HG02970 (cell line): ENCODE results near the gene SGCD.

ENCODE experiments used
- ATAC-seq: cut with Tn5 transposase; IDR thresholded peaks from one replicate; pipeline ENCODE4 v1.9.1; 2021; ENCODE audit warnings: mild to moderate bottlenecking, moderate library complexity, moderate number of reproducible peaks; ENCODE audit not compliant: unreplicated experiment, low FRiP score

Gene SGCD

GRCh38 chr5:156722358-156722757, 395.4 kb downstream of the SGCD start:
- no peak for ATAC-seq

DNA sequence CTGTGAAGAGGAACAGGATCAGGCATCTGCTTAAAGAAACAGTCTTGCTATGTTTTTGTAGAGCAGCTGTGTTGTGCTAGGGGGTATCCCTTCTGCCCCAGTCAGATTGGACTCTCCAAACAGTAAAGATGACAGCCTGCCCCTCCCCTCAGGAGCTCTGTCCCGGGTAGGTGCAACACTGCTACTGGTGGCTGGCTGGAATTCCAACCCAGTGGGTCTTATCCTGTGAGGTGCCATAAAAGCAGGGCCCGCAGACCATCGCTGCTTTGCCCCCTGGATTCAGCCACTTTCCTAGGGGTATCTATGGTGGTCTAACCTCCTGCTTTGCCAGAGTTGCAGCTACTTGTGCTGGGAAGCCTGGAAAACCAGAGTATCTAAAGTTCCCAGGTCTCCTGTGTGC, 408.5 kb downstream of the SGCD start:
- no peak for ATAC-seq

DNA sequence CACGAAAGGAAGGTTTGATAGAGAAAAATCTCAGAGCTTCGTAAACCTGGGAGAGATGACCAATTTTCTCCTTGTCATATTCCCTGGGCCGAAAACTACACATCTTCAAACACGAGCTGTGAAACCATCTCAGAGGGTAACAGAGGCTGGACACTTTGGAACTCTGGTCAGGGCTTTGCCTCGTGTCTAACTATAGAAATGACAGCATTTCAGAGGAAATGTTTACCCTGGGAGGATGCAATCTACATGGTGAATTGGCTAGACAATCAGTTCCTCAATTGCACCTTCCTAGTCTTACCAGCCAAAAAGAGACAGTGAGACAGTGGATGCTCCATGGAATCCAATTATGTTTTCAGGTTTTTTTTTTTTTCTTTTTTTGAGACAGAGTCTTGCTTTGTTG, 414.6 kb downstream of the SGCD start:
- no peak for ATAC-seq

DNA sequence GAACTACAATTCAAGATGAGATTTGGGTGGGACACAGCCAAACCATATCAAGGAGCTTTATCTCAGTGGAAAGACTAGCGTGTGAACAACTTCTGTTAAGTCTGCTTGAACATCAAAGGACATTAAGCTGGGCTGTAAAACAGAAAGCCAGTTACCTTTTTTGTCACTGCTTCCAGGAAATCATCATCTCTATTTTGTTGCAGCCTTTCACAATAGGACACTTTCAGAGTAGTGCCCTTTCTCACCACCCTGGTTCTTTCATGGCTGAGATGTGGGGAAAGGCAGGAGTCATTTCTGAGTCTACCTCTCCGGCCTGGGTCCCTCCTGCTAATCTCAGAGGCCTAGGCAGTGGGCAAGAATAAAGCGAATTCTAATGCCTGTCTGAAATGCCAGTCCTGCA, 426.9 kb downstream of the SGCD start:
- ATAC-seq, result no peak

- no peak for ATAC-seq
Measured at GRCh38 chr5:156755421-156756087, 428.6 kb downstream of the SGCD start.

DNA sequence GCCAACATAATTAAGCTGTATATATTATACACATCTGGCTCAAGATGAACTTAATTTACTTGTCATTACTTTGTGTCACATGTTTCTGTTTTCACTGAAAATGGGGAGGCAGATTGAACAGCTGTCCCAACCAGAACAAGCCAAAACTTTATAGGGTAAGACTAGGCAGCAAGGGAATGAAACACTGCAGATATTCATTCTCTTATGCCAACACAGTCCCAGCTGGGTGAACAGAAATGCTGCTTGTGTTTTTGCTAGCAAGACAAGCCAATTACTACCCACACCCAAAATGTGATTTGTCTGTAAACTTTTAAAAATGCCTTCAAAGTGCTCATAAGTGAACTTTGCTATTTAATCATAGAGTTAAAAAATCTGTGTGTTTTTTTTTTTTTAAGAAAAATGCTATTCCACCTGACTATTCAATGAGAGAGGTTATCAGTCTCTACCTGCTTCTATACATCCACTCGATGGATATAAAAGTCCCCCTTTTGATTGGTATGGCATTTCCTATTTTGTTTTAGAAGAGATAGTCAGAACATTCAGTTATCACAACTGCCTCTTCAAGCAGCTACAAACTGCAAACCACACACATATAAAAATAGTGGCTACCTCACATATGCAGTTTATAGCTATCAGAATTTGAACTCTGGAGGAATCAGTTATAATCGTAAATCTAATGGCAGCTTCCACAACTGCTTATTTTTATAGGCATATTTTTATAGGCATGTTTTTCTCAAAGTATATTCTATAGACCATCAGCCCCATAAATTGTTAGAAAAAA, 431.2 kb downstream of the SGCD start:
- no peak for ATAC-seq

GRCh38 chr5:156759156-156759555, 432.2 kb downstream of the SGCD start:
- ATAC-seq, result no peak

DNA sequence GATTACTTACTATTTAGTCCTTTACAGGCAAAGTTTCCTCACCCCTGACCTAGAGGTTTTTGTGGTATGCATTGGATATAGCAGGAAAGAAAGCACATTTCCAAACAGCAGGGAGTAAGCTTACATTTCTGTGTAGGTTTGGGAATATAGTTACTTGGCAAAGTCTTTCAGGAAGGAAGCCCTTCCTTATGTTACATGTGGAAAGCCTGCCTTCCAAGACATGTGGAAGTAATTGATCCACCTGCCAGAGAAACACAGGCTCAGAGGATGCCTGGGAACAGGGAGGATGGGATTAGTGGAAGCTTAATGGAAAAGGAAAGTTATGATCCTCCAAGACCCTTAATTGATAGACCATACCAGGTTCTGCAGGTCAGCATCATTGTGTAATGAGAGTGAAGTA, 435.8 kb downstream of the SGCD start:
- ATAC-seq, result no peak

DNA sequence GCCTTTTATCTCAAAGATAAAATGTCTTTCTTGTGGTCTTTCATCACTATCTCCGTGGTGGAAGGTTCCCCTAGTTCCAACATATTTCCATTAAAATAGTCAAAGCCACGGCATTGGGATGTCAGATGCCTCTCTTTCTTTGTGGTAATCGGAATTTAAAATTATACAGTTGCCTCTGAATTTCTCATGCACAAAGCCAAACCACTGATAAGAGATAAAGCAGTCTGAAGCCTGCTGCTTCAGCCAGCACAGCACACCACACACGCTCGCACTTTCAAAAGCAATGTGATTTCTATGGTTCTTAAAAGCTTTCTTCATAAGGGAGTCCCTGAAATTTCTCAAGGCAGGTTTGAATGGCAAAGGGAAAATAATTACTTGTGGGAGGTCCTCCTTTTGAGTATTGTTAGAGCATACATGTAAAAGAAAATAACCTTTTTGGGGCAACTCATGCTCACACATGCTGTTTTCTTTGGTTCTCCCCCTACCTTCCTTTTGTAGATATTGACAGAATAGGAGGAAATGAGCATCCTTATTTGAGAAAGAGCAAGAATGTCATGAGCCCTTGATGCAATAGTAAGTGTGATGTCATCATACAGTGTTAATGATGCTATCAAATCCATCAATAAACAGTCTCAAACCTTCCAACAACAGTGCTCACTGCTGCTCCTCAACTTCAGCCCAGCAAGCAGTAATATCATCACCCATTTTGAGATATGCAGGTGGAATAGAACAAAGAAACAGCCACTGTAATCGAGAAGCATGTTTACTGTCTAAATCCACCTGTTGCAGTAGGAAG, 437.4 kb downstream of the SGCD start:
- ATAC-seq, result no peak

GRCh38 chr5:156774273-156774672, 447.3 kb downstream of the SGCD start:
- no peak for ATAC-seq

GRCh38 chr5:156778139-156778706, 451.3 kb downstream of the SGCD start:
- ATAC-seq, result no peak

DNA sequence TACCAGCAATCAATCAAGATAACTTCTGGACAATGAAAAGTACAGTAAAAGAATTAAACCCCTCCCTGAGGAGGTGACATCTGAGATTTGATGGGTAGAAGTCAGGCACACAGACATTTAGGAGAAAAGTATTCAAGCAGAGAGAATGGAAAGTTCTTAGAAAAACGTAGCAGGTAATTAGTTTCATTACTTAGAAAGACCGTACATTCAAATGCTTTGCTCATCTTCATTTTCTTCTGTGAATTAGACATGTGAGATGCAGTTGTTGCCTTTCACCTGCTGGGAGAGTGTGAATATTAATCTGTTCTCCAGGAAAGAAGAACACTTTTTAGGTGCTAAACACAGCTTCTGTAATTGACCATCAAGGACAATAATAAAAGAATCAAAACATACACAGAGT, 451.8 kb downstream of the SGCD start:
- ATAC-seq, result no peak

DNA sequence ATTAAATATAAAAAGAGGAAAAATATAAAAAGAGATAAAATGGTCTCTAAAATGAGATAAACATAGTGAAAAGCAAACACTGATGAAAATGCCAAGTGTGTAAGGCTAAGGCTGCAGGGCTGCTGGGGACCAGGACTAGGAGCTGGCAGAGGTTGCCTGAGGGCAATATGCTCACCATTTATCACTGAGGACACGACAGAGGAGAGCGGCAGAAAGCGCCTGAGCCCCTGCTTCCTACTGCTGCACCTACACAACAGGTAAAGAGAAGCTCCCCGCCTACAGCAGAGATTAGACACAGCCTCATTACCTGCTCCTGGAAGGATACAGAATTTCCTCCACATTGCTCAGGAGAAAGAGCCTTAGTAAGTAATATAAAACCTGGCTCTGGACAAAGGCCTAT, 452.5 kb downstream of the SGCD start:
- ATAC-seq, result no peak

GRCh38 chr5:156783092-156783491, 456.1 kb downstream of the SGCD start:
- ATAC-seq, result no peak

GRCh38 chr5:156794687-156795086, 467.7 kb downstream of the SGCD start:
- no peak for ATAC-seq

DNA sequence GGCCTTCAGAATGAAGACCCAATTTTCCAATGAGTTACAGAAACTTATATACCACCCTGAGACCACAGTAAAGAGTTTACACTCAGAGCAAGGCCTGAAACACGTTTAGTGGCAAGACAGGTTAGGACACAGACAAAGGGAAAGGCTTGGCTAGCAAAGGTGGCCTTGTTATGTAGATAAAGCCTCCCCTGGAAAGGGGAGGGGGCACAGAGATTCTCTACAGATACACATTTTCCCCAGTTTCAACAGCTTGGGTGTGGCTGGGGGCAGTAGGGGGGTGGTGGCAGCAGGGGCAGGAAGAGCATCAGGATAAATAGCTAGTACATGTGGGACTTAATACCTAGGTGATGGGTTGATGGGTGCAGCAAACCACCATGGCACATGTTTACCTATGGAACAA, 471.2 kb downstream of the SGCD start:
- ATAC-seq, result no peak

DNA sequence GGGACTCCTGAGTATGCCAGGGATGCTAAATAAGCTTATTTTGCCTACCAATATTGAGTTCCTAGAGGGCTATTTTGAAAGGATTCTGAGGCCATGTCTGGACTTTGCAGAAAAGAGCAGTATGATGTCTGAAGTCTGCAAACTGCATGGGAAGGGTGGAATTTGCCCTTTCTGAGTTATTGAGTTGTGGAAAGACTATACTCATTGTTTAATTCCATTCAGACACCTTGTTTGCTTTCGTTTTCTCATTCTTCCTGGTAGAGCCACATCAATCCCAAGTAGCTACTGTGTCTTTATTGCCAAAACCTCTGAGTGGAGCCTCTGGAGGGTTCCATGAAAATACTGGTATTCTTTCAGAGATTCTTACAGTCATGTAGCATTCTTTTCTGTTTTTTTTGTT, 472.2 kb downstream of the SGCD start:
- no peak for ATAC-seq

DNA sequence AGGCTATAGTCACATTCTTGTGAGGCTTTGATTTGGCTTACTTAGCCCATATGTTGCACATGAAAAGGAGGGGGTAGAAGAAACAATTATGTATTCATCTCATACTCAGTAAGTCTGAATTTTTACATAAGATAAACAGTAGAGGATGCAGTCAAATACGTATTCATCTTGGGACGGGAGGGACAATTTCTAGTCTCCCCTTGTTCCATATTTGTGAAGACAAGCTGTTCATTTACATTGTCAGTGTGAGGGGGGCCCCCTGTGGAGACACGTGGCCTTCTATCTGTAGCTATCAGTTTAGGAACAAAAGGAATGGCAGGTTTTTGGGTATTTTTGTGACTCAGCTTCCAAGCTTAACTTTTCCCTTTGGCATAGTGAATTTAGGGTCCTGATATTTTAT, 474.0 kb downstream of the SGCD start:
- ATAC-seq, result no peak

DNA sequence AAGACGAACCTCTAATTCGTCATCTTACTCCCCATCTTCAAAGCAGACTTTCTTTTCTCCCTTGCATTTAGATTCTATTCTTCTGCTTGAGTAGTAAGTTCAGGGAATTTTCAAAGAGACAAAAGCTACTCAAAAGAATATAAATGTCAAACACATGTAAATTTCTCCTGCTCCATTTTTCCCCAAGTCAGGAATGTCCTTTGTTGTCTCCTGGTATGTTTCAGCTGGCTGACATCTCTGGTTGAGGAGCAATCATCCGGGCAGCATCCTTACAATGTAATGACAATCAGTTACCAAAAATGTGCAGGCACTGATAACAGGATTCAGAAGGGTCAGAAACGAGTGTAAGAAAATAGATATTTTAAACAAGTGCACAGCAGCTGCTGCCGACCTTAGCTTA, 475.5 kb downstream of the SGCD start:
- no peak for ATAC-seq

DNA sequence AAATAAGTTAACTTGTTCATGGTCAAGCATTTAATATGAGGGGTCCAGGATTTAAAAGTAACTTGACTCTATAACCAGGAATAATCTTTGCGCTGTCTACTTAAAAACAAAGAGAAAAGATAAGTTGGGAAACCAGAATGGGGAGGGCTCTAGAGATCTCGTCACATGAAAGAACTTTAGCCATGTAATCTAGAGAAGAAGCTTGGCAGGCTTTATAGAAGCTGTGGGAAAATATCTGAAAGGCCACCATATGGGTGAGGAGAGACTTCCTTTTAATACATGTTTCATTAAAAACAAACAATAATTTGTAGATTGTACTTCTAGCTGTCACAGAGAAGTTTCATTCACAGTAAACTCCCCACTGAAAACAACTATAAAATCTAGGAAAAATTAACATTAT, 476.4 kb downstream of the SGCD start:
- ATAC-seq, result no peak

- no peak for ATAC-seq
Measured at GRCh38 chr5:156812959-156813358, 486.0 kb downstream of the SGCD start.
